Heart right ventricle (tissue), 16 donors: ENCODE results near the gene CCDC122. TPM values are rescaled to one million over a fixed set of nuclear protein-coding genes. Genes with fewer than 3 reads are reported as not detected.

Experiments
- ATAC-seq, 8 donors: fragments of 200-7000 bp; cut with Tn5 transposase; one replicate each; pipeline ENCODE4 v1.9.1; 2020; ENCODE audit warnings: mild to moderate bottlenecking in 8 of 8, moderate library complexity in 8 of 8, moderate number of reproducible peaks in 1 of 8
- DNase-seq, 2 donors: peaks; one replicate each; pipeline ENCODE4 v3.0.0-alpha.2; 2020
- H3K27ac ChIP-seq, 10 donors: fragments of 200-600 bp; sonication (generic) in 2 of 10; one replicate each; pipeline versions ENCODE4 v1.5.0 to v1.8.0; 2020 to 2022; ENCODE audit warnings: mild to moderate bottlenecking in 3 of 10
- H3K27me3 ChIP-seq, 7 donors: fragments of 200-600 bp; one replicate each; pipeline ENCODE4 v1.8.0; 2021 to 2022; ENCODE audit warnings: mild to moderate bottlenecking in 2 of 7
- H3K36me3 ChIP-seq, 9 donors: fragments of 200-600 bp; sonication (generic) in 1 of 9; one replicate each; pipeline versions ENCODE4 v1.5.0 to v1.8.0; 2020 to 2022; ENCODE audit warnings: mild to moderate bottlenecking in 2 of 9
- H3K4me1 ChIP-seq, 9 donors: fragments of 200-600 bp; sonication (generic) in 1 of 9; one replicate each; pipeline versions ENCODE4 v1.5.0 to v1.8.0; 2020 to 2022; ENCODE audit warnings: mild to moderate bottlenecking in 4 of 9
- H3K4me3 ChIP-seq, 10 donors: fragments of 200-600 bp; sonication (generic) in 2 of 10; one replicate each; pipeline versions ENCODE4 v1.5.0 to v1.8.0; 2020 to 2022; ENCODE audit warnings: mild to moderate bottlenecking in 7 of 10, moderate library complexity in 2 of 10
- H3K9me3 ChIP-seq, 11 donors: fragments of 200-600 bp in 10 of 11; sonication (generic) in 2 of 11; one replicate each; pipeline versions ENCODE4 v1.5.0 to v1.8.0; 2013 to 2022; ENCODE audit warnings: mild to moderate bottlenecking in 2 of 11, control low read depth in 1 of 11, moderate library complexity in 1 of 11
- WGBS, 2 donors: extraction: QIAGEN DNeasy Blood & Tissue Kit; methylation state at CpG; one replicate each; pipeline ENCODE4 v1.1.7; 2013; ENCODE audit warnings: inconsistent platforms in 1 of 2; 5-methylcytosine and 5-hydroxymethylcytosine counted together
- intact Hi-C, 10 donors: fragments of 100-400 bp; cut with DNase I; formaldehyde crosslinking; loops; one replicate each; pipeline versions ENCODE4 v1.11.1 to v1.14.2; 2022
- polyA plus RNA-seq, 2 donors: library from polyadenylated mRNA; stranded (reverse); fragments of 200-250 nt; gene quantifications; one replicate each; pipeline ENCODE4 v1.2.3, GENCODE V29; 2013
- total RNA-seq, 10 donors: library from RNA; stranded (reverse); fragmentation: NEBNext Ultra II Directional in 3 of 10; extraction: Animal tissue kit (Norgen Biotek cat#: 25700) in 3 of 10; gene quantifications; one replicate each; pipeline versions ENCODE4 v1.2.1 to v1.2.4, GENCODE V29; 2021 to 2023
- TF ChIP-seq, protein P1 (sequence below), 9 donors: fragments of 200-600 bp; sonication (generic) in 2 of 9; IDR thresholded peaks; one replicate each; pipeline versions ENCODE4 v1.5.0 to v1.8.0; 2021 to 2022; ENCODE audit warnings: antibody characterized with exemption in 9 of 9, mild to moderate bottlenecking in 5 of 9, moderate library complexity in 1 of 9
- donor health status: Arrhythmogenic right ventricular cardiomyopathy.
- donor health status: ischemic (EF 13 %, LVEDD 7.1; RV severe dilation, severe dysfunction).
- donor health status: healthy with polysubstance abuse.
- donor health status: DM: no; HTN: yes; CAD: no.
- donor health status: DM: no; HTN: no; CAD: no.
- donor health status: ischemic (EF 25% LVEDD 6.9; RV normal size, moderate dysfunction).
- donor health status: ischemic (EF 25% LVEDD 5.7; RV mildly dilated, moderate dysfunction).
- donor health status: healthy.
- donor health status: DM: yes; HTN: yes; CAD: no.
- donor health status: Ischemic cardiomyopathy.
- donor health status: ischemic (EF 35%, LVEDD 5.7; RV mildly dilated, moderate dysfunction).
- donor health status: nonischemic (EF 11% LVEDD 7.7; RV severe dilation, severe dysfunction).
- donor health status: DM: yes; HTN: yes; CAD: no.
- donor health status: PGD.
- donor health status: ischemic (EF 29% LVEDD 5.4; RV normal size, mild dysfunction).
- donor health status: nonischemic (EF 23%, LVEDD 6.1; RV moderate dilation, normal function).

The CCDC122 gene
- total and polyA plus RNA-seq, 12 donors = 1.6 to 16.0 (median 7.3) TPM

DNA sequence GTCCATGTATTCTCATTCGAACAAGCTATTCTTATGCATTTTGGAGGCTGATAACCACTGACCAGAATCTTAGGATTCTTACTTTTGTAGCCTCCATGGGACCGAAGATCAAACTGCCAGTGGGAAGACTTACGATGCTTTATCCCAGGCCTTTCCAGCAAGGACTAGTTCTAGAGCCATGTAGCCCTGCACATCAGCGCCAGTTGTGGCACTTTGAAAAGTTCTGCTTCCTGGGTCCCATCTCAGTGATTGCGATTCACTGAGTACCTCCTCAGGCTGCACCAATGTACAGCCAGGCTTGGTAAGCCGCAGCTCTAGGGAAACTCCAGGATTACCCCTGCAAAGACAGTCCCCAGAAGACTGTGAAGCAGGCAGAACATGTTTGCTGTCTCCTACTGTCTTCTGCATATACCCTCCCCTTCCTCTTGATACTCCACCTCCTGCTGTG lies 73.8 kb downstream of the CCDC122 start:
- Histone ChIP-seq H3K27ac (no peak overlapping the region), H3K4me3 (no peak overlapping the region), H3K27me3 (no peaks in the 10 kb centered on the region), H3K36me3 (no peaks in the 10 kb centered on the region), H3K4me1 (peaks cover 0 to 7% (median 0%) of the 10 kb centered on the region in 9 donors), H3K9me3 (no peaks in the 10 kb centered on the region)
- DNase-seq = no peak
- ATAC-seq = peak in 1 of 8 donors; percentile 26
- intact Hi-C loops = loop anchor here in 9 of 10 donors (2.0 to 10.0 kb wide), 13 partner anchors 501 to 1211 kb away; no protein-coding TSS in a partner anchor
- TF ChIP-seq, protein P1, sequence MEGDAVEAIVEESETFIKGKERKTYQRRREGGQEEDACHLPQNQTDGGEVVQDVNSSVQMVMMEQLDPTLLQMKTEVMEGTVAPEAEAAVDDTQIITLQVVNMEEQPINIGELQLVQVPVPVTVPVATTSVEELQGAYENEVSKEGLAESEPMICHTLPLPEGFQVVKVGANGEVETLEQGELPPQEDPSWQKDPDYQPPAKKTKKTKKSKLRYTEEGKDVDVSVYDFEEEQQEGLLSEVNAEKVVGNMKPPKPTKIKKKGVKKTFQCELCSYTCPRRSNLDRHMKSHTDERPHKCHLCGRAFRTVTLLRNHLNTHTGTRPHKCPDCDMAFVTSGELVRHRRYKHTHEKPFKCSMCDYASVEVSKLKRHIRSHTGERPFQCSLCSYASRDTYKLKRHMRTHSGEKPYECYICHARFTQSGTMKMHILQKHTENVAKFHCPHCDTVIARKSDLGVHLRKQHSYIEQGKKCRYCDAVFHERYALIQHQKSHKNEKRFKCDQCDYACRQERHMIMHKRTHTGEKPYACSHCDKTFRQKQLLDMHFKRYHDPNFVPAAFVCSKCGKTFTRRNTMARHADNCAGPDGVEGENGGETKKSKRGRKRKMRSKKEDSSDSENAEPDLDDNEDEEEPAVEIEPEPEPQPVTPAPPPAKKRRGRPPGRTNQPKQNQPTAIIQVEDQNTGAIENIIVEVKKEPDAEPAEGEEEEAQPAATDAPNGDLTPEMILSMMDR (IDR thresholded peaks at IDR 0.05) = no peak
- WGBS, 2 donors = 85 to 86% methylated on average over 6 of the region's 6 CpGs

DNA sequence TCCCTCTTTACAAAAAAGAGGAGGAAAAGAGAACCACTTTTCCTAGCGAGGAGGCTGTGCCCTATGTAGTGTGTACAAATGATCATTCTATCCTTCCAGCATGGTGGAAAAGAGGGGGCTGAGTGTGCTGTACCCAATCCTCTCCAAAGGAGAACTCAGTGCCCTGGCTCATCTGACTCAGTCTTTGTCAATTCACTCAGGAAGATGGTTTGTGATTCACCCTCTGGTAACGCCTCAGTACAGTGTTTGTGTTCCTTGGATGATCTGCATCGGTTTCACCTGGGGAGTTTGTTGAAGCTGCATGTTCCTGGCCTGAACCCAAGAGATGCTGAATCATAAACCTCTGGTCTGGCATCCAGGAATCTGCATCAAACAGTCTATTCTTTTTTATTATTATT lies 74.5 kb downstream of the CCDC122 start:
- intact Hi-C loops = loop anchor here in 9 of 10 donors (2.0 to 10.0 kb wide), 13 partner anchors 500 to 1210 kb away; no protein-coding TSS in a partner anchor
- ATAC-seq (peak in 2 of 8 donors; percentile 41 to 42), DNase-seq (no peak)
- 48 to 51% methylated on average over 3 of the region's 3 CpGs for WGBS, 2 donors
- Histone ChIP-seq H3K4me3 (no peak overlapping the region), H3K9me3 (no peaks in the 10 kb centered on the region), H3K27me3 (no peaks in the 10 kb centered on the region), H3K36me3 (no peaks in the 10 kb centered on the region), H3K27ac (peak overlapping the region in 1 of 10 donors; percentile 27), H3K4me1 (peaks cover 0 to 7% (median 0%) of the 10 kb centered on the region in 9 donors)
- TF ChIP-seq, protein P1 (IDR thresholded peaks at IDR 0.05) = no peak

DNA sequence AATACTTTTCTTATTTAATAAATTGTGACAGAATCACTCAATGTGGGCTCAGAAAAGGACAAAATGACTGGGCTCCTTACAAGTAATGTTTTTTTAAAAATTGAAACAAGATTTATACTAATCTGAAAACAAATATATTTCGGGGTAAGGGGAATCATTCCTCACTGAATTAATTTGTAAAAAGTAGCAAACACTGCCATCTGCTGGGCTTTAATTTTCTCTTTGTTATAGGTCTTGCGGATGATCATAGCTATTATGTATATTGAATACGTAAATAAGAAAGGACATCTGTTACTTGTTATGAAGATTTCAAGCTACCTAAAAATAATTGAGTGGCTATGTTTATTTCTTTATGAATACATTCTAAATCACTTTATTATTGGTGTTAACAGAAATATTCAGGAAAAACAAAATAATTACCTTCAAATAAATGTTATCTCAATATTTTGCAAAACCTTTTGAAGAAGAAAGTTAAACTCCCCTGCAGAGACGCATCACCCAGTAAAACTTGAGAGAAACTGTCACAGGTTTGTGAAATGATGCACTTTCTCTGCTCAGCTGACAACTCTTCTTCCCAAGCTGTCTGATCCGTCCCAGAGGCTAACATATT lies 75.0 kb downstream of the CCDC122 start:
- Histone ChIP-seq H3K36me3 (no peaks in the 10 kb centered on the region), H3K27me3 (no peaks in the 10 kb centered on the region), H3K9me3 (no peaks in the 10 kb centered on the region), H3K4me1 (peaks cover 0 to 7% (median 0%) of the 10 kb centered on the region in 9 donors), H3K27ac (peak overlapping the region in 1 of 10 donors; percentile 27), H3K4me3 (no peak overlapping the region)
- intact Hi-C loops = loop anchor here in 9 of 10 donors (1.0 to 10.0 kb wide), 18 partner anchors 497 to 1210 kb away; no protein-coding TSS in a partner anchor
- TF ChIP-seq, protein P1 (IDR thresholded peaks at IDR 0.05) = peak; percentile 35 to 76 (median 65)
- ATAC-seq (peak in 1 of 8 donors; percentile 55), DNase-seq (peak in 1 of 2 donors; percentile 47)
- 22 to 24% methylated on average over 5 of the region's 5 CpGs for WGBS, 2 donors

DNA sequence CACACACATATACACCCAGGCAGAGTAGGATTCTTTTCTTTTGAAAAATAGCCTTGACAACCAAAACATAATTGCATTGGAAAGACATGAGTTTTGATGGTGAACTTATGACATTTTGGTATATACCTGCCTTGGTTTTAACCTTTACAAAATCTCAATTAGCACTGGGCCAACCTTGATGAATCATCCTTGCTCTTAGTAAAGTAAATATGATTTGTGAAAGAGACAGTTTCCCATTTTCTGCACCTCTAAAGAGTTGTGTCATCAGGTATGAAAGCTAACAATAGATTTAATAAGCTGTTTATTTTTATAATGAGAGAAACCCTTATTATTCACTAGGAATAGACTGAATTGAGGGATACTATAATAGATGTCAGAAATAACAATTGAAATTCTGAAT lies 77.0 kb downstream of the CCDC122 start:
- ATAC-seq (no peak), DNase-seq (no peak)
- H3K27me3 ChIP-seq = no peaks in the 10 kb centered on the region
- TF ChIP-seq, protein P1 (IDR thresholded peaks at IDR 0.05) = no peak
- intact Hi-C loops = loop anchor here in 9 of 10 donors (5.0 to 10.0 kb wide), 15 partner anchors 495 to 1208 kb away; no protein-coding TSS in a partner anchor
- no peak overlapping the region for H3K27ac ChIP-seq
- H3K4me3 ChIP-seq = no peak overlapping the region
- peaks cover 0 to 7% (median 0%) of the 10 kb centered on the region in 9 donors for H3K4me1 ChIP-seq
- H3K36me3 ChIP-seq = no peaks in the 10 kb centered on the region
- no peaks in the 10 kb centered on the region for H3K9me3 ChIP-seq
